ENCODE results near the gene CPNE5. TPM values are rescaled to one million over a fixed set of nuclear protein-coding genes. Genes with fewer than 3 reads are reported as not detected.
"Not testable (repeated sequence)": the region's sequence is repeated elsewhere in the genome, so short reads cannot be mapped to it uniquely, and the experiment has no call there.

The CPNE5 gene
- total RNA-seq, 1 experiment from 2014 or later: not detected

GRCh38 chr6:36815962-36816735 lies 23.1 kb downstream of the CPNE5 start:
- Histone ChIP-seq H3F3A (ENCODE audit: low read length, unreplicated experiment) (no peaks in the 10 kb centered on the region), H3K9ac (ENCODE audit: low read length) (no peak overlapping the region), H3K27ac (ENCODE audit: low read length) (no peak overlapping the region), H3K4me3 (ENCODE audit: low read length) (no peak overlapping the region), H3K4me2 (ENCODE audit: low read length) (no peak overlapping the region), H3K9me2 (replicated peaks; ENCODE audit: low read length) (no peaks in the 10 kb centered on the region), H3K9me3 (ENCODE audit: low read length) (no peaks in the 10 kb centered on the region), H3K79me2 (ENCODE audit: low read length) (no peaks in the 10 kb centered on the region), H4K20me1 (ENCODE audit: low read length) (no peaks in the 10 kb centered on the region), H3K27me3 (ENCODE audit: low read length) (no peaks in the 10 kb centered on the region), H3K4me1 (ENCODE audit: insufficient read depth, low read length) (0 out of 2 replicates have a peak, but pooled peaks cover 3% of the 10 kb centered on the region), H3K36me3 (ENCODE audit: low read depth, low read length) (no peaks in the 10 kb centered on the region), H2AFZ (ENCODE audit: low read length) (no peak overlapping the region)
- intact Hi-C loops (cut with micrococcal nuclease): no loop called here
- ChIA-PET CTCF (no interaction called here), POLR2A (ENCODE audit: unreplicated experiment) (no interaction called here)
- BruUV-seq (replicated peaks): no TSS peak
- DNase-seq (no peak), ATAC-seq (no peak)
- TF ChIP-seq CTCF (conservative IDR thresholded peaks at IDR 0.05; ENCODE audit: low read depth, low read length) (no peak), EZH2 (IDR thresholded peaks at IDR 0.05; ENCODE audit: low read length, unreplicated experiment) (no peak), EZH2phosphoT487 (IDR thresholded peaks at IDR 0.05; ENCODE audit: borderline replicate concordance, low read length) (no peak)

- Histone ChIP-seq H3K27ac (ENCODE audit: low read length) (no peak overlapping the region), H3K9ac (ENCODE audit: low read length) (no peak overlapping the region), H3K9me2 (replicated peaks; ENCODE audit: low read length) (no peaks in the 10 kb centered on the region), H4K20me1 (ENCODE audit: low read length) (no peaks in the 10 kb centered on the region), H3K9me3 (ENCODE audit: low read length) (no peaks in the 10 kb centered on the region), H3F3A (ENCODE audit: low read length, unreplicated experiment) (no peaks in the 10 kb centered on the region), H3K4me1 (ENCODE audit: insufficient read depth, low read length) (no peaks in the 10 kb centered on the region), H3K4me3 (ENCODE audit: low read length) (no peak overlapping the region), H3K79me2 (ENCODE audit: low read length) (no peaks in the 10 kb centered on the region), H2AFZ (ENCODE audit: low read length) (no peak overlapping the region), H3K4me2 (ENCODE audit: low read length) (no peak overlapping the region), H3K36me3 (ENCODE audit: low read depth, low read length) (no peaks in the 10 kb centered on the region), H3K27me3 (ENCODE audit: low read length) (no peaks in the 10 kb centered on the region)
- POLR2A ChIA-PET (ENCODE audit: unreplicated experiment): interaction anchor here (0.6 kb wide), 2 partner anchors 371 to 623 kb away, joined by 4 to 5 read pairs; no protein-coding TSS in a partner anchor
- TF ChIP-seq EZH2phosphoT487 (IDR thresholded peaks at IDR 0.05; ENCODE audit: borderline replicate concordance, low read length): no peak
- TF ChIP-seq CTCF (conservative IDR thresholded peaks at IDR 0.05; ENCODE audit: low read depth, low read length): no peak
- no peak for TF ChIP-seq EZH2 (IDR thresholded peaks at IDR 0.05; ENCODE audit: low read length, unreplicated experiment)
- CTCF ChIA-PET: no interaction called here
- intact Hi-C loops (cut with micrococcal nuclease): no loop called here
- BruUV-seq (replicated peaks): no TSS peak
- DNase-seq: no peak
- no peak for ATAC-seq
These were observed 25.0 kb downstream of the CPNE5 start for GRCh38 chr6:36814249-36814648.

- H3K4me1 ChIP-seq (ENCODE audit: insufficient read depth, low read length): no peaks in the 10 kb centered on the region
- no peaks in the 10 kb centered on the region for H4K20me1 ChIP-seq (ENCODE audit: low read length)
- no peak for DNase-seq
- no peaks in the 10 kb centered on the region for H3K27me3 ChIP-seq (ENCODE audit: low read length)
- no peaks in the 10 kb centered on the region for H3F3A ChIP-seq (ENCODE audit: low read length, unreplicated experiment)
- H3K4me3 ChIP-seq (ENCODE audit: low read length): no peak overlapping the region
- no peaks in the 10 kb centered on the region for H3K79me2 ChIP-seq (ENCODE audit: low read length)
- no peak overlapping the region for H3K27ac ChIP-seq (ENCODE audit: low read length)
- ChIA-PET POLR2A (ENCODE audit: unreplicated experiment) (no interaction called here), CTCF (no interaction called here)
- no peak overlapping the region for H2AFZ ChIP-seq (ENCODE audit: low read length)
- BruUV-seq (replicated peaks): no TSS peak
- intact Hi-C loops (cut with micrococcal nuclease): no loop called here
- H3K9ac ChIP-seq (ENCODE audit: low read length): no peak overlapping the region
- no peaks in the 10 kb centered on the region for H3K9me3 ChIP-seq (ENCODE audit: low read length)
- no peaks in the 10 kb centered on the region for H3K36me3 ChIP-seq (ENCODE audit: low read depth, low read length)
- no peak overlapping the region for H3K4me2 ChIP-seq (ENCODE audit: low read length)
- TF ChIP-seq EZH2 (IDR thresholded peaks at IDR 0.05; ENCODE audit: low read length, unreplicated experiment) (no peak), CTCF (conservative IDR thresholded peaks at IDR 0.05; ENCODE audit: low read depth, low read length) (no peak), EZH2phosphoT487 (IDR thresholded peaks at IDR 0.05; ENCODE audit: borderline replicate concordance, low read length) (no peak)
- ATAC-seq: no peak
- no peaks in the 10 kb centered on the region for H3K9me2 ChIP-seq (replicated peaks; ENCODE audit: low read length)
These were observed 25.7 kb downstream of the CPNE5 start for GRCh38 chr6:36813526-36813925.

GRCh38 chr6:36813047-36813446 lies 26.2 kb downstream of the CPNE5 start:
- DNase-seq; H3K4me3 ChIP-seq (ENCODE audit: low read length); H3K9ac ChIP-seq (ENCODE audit: low read length); H3K27me3 ChIP-seq (ENCODE audit: low read length); BruUV-seq (replicated peaks); H3K79me2 ChIP-seq (ENCODE audit: low read length); H3F3A ChIP-seq (ENCODE audit: low read length, unreplicated experiment); H3K9me3 ChIP-seq (ENCODE audit: low read length); H3K4me1 ChIP-seq (ENCODE audit: insufficient read depth, low read length); intact Hi-C loops (cut with micrococcal nuclease); H3K27ac ChIP-seq (ENCODE audit: low read length); H4K20me1 ChIP-seq (ENCODE audit: low read length); CTCF ChIA-PET; ATAC-seq; H3K36me3 ChIP-seq (ENCODE audit: low read depth, low read length); POLR2A ChIA-PET (ENCODE audit: unreplicated experiment); H2AFZ ChIP-seq (ENCODE audit: low read length); H3K4me2 ChIP-seq (ENCODE audit: low read length); H3K9me2 ChIP-seq (replicated peaks; ENCODE audit: low read length): not testable (repeated sequence)
